H9 (cell line): ENCODE data around the gene CHCHD6. TPM values are rescaled to one million over a fixed set of nuclear protein-coding genes. Genes with fewer than 3 reads are reported as not detected.

Source experiments
- DNase-seq: peaks from one replicate; pipeline ENCODE4 v3.0.0-alpha.2; 2017
- H2AFZ ChIP-seq: one replicate; pipeline ENCODE4 v1.6.1; 2013; ENCODE audit warnings: mild to moderate bottlenecking, low read length, control low read depth, moderate library complexity
- H2AK5ac ChIP-seq: 2 replicates; pipeline ENCODE4 v1.6.1; 2013; ENCODE audit warnings: low read length, control low read depth, mixed read lengths; ENCODE audit not compliant: insufficient read length
- H2BK120ac ChIP-seq: one replicate; pipeline ENCODE4 v1.6.1; 2013; ENCODE audit warnings: low read depth, mild to moderate bottlenecking, low read length, control low read depth, inconsistent platforms; ENCODE audit not compliant: poor library complexity, severe bottlenecking
- H2BK12ac ChIP-seq: 2 replicates; pipeline ENCODE4 v1.6.1; 2013; ENCODE audit warnings: low read length, control low read depth, mixed read lengths, low read depth; ENCODE audit not compliant: insufficient read length
- H2BK15ac ChIP-seq: 2 replicates; pipeline ENCODE4 v1.6.1; 2013; ENCODE audit warnings: low read depth, low read length, control low read depth
- H2BK20ac ChIP-seq: one replicate; pipeline ENCODE4 v1.6.1; 2013; ENCODE audit warnings: low read depth, mild to moderate bottlenecking, low read length, control low read depth, inconsistent platforms; ENCODE audit not compliant: poor library complexity, severe bottlenecking
- H2BK5ac ChIP-seq: 2 replicates; pipeline ENCODE4 v1.6.1; 2013; ENCODE audit warnings: low read length, control low read depth, mixed read lengths; ENCODE audit not compliant: insufficient read length
- H3K14ac ChIP-seq: 2 replicates; pipeline ENCODE4 v1.6.1; 2013; ENCODE audit warnings: low read length, control low read depth; ENCODE audit not compliant: insufficient read depth
- H3K18ac ChIP-seq: 2 replicates; pipeline ENCODE4 v1.6.1; 2013; ENCODE audit warnings: low read depth, mild to moderate bottlenecking, mixed read lengths, low read length, control low read depth; ENCODE audit not compliant: insufficient read length
- H3K23ac ChIP-seq: 2 replicates; pipeline ENCODE4 v1.6.1; 2013; ENCODE audit warnings: low read length, control low read depth, mixed read lengths, low read depth; ENCODE audit not compliant: insufficient read length
- H3K23me2 ChIP-seq: 2 replicates; pipeline ENCODE4 v1.6.1; 2013; ENCODE audit warnings: low read depth, mild to moderate bottlenecking, mixed read lengths, low read length, control low read depth; ENCODE audit not compliant: insufficient read length, poor library complexity, severe bottlenecking
- H3K27ac ChIP-seq: 2 replicates; pipeline ENCODE4 v1.5.1; 2013; ENCODE audit warnings: low read length, control low read depth, mixed read lengths, low read depth; ENCODE audit not compliant: insufficient read length
- H3K27me3 ChIP-seq: 2 replicates; pipeline ENCODE4 v1.6.1; 2013; ENCODE audit warnings: low read length, control low read depth, inconsistent platforms; ENCODE audit not compliant: insufficient read depth
- H3K4ac ChIP-seq: 2 replicates; pipeline ENCODE4 v1.6.1; 2013; ENCODE audit warnings: low read depth, mild to moderate bottlenecking, control low read depth, inconsistent platforms, low read length, moderate library complexity
- H3K4me1 ChIP-seq: 2 replicates; pipeline ENCODE4 v1.6.1; 2013; ENCODE audit warnings: low read length, control low read depth, inconsistent platforms; ENCODE audit not compliant: insufficient read depth
- H3K4me2 ChIP-seq: 2 replicates; pipeline ENCODE4 v1.6.1; 2013; ENCODE audit warnings: low read length, control low read depth, mixed read lengths; ENCODE audit not compliant: insufficient read length, insufficient read depth
- H3K56ac ChIP-seq: 2 replicates; pipeline ENCODE4 v1.6.1; 2013; ENCODE audit warnings: low read depth, mild to moderate bottlenecking, mixed read lengths, low read length, control low read depth; ENCODE audit not compliant: insufficient read length
- H3K79me1 ChIP-seq: 2 replicates; pipeline ENCODE4 v1.6.1; 2013; ENCODE audit warnings: low read depth, mild to moderate bottlenecking, moderate library complexity, low read length, control low read depth, inconsistent platforms; ENCODE audit not compliant: insufficient read depth, poor library complexity, severe bottlenecking
- H3K79me2 ChIP-seq: 2 replicates; pipeline ENCODE4 v1.6.1; 2013; ENCODE audit warnings: low read length, control low read depth, inconsistent platforms; ENCODE audit not compliant: insufficient read depth
- H3K9ac ChIP-seq: 2 replicates; pipeline ENCODE4 v1.6.1; 2013; ENCODE audit warnings: low read length, control low read depth, mixed read lengths; ENCODE audit not compliant: insufficient read length; ENCODE audit errors: extremely low read depth
- H3K9me3 ChIP-seq: one replicate; pipeline ENCODE4 v1.6.1; 2013; ENCODE audit warnings: low read depth, low read length, inconsistent platforms; ENCODE audit not compliant: control insufficient read depth
- H3T11ph ChIP-seq: one replicate; pipeline ENCODE4 v1.6.1; 2013; ENCODE audit warnings: mild to moderate bottlenecking, low read length, control low read depth, inconsistent platforms
- H4K20me1 ChIP-seq: one replicate; pipeline ENCODE4 v1.6.1; 2013; ENCODE audit not compliant: control insufficient read depth, insufficient read length, insufficient read depth
- H4K5ac ChIP-seq: 2 replicates; pipeline ENCODE4 v1.6.1; 2013; ENCODE audit warnings: low read depth, mild to moderate bottlenecking, mixed read lengths, low read length, control low read depth; ENCODE audit not compliant: insufficient read length
- H4K8ac ChIP-seq: replicated peaks from 2 replicates; pipeline ENCODE4 v1.6.1; 2013; ENCODE audit warnings: low read length, control low read depth, mixed read lengths, low read depth; ENCODE audit not compliant: insufficient read length
- H4K91ac ChIP-seq: 2 replicates; pipeline ENCODE4 v1.6.1; 2013; ENCODE audit warnings: low read depth, mild to moderate bottlenecking, moderate library complexity, mixed read lengths, low read length, control low read depth; ENCODE audit not compliant: insufficient read length
- H3K27ac Mint-ChIP-seq, 3 experiments: 2 replicates in 2 of 3; 3 replicates in 1 of 3; pipeline ENCODE4 v1.8.0; 2020 to 2021; ENCODE audit warnings: mixed read lengths in 3 of 3, mild to moderate bottlenecking in 1 of 3, moderate library complexity in 1 of 3
- H3K27me3 Mint-ChIP-seq: 2 replicates; pipeline ENCODE4 v1.8.0; 2021; ENCODE audit warnings: low read depth, mild to moderate bottlenecking, moderate library complexity, mixed read lengths
- H3K36me3 Mint-ChIP-seq, 3 experiments: 2 replicates in 2 of 3; 3 replicates in 1 of 3; pipeline ENCODE4 v1.8.0; 2020 to 2021; ENCODE audit warnings: low read depth in 3 of 3, mixed read lengths in 3 of 3; ENCODE audit not compliant: insufficient read depth in 1 of 3
- H3K4me1 Mint-ChIP-seq, 2 experiments: 2 replicates each; pipeline ENCODE4 v1.8.0; 2020; ENCODE audit warnings: mixed read lengths in 2 of 2
- H3K4me3 Mint-ChIP-seq, 2 experiments: 2 replicates in 1 of 2; 3 replicates in 1 of 2; pipeline ENCODE4 v1.8.0; 2020 to 2021; ENCODE audit warnings: mild to moderate bottlenecking in 2 of 2, mixed read lengths in 2 of 2, moderate library complexity in 1 of 2
- H3K9me3 Mint-ChIP-seq, 2 experiments: 2 replicates in 1 of 2; 3 replicates in 1 of 2; pipeline ENCODE4 v1.8.0; 2020; ENCODE audit warnings: mild to moderate bottlenecking in 2 of 2, mixed read lengths in 2 of 2, moderate library complexity in 1 of 2
- CTCF ChIP-seq: fragments of 200-600 bp; sonication (generic); conservative IDR thresholded peaks from 3 replicates; pipeline ENCODE4 v1.8.0; 2021; ENCODE audit warnings: antibody characterized with exemption, mild to moderate bottlenecking
- WGBS: extraction: QIAGEN DNeasy Blood & Tissue Kit; methylation state at CpG from one replicate; pipeline ENCODE4 v1.1.7; 2013; ENCODE audit warnings: missing lambda C conversion rate, low lambda C conversion rate, mixed read lengths; ENCODE audit not compliant: insufficient read length; ENCODE audit errors: extremely low coverage; 5-methylcytosine and 5-hydroxymethylcytosine counted together
- total RNA-seq: library from RNA; stranded (reverse); gene quantifications from 2 replicates; pipeline ENCODE4 v1.2.1, GENCODE V29; 2021

Gene CHCHD6
- total RNA-seq, 1 experiment from 2014 or later, result 34.2 TPM

DNA sequence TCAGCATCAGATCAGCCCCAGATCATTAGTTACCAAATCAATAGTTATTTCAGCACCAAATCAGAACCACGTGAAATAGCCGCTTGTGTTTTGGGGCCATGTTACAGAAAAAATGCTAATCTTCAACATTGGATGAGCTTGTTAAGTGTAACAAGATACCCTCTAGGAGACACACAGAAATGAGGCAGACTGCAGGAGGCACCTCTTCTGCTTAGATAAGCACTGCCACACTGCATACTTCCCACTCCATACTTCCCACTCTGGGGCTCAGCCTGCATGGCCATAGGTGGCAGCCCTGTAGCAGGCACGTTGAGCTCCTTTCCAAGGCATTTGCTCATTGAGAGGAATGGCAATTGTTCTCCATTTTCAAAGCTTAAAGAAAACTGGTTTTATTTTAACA is 73.3 kb downstream of the CHCHD6 start:
- no peaks in the 10 kb centered on the region for H3K23me2 ChIP-seq
- H2BK20ac ChIP-seq, result no peak overlapping the region
- H3K14ac ChIP-seq, result no peak overlapping the region
- H3K27me3 ChIP-seq, result no peaks in the 10 kb centered on the region
- H3K27ac Mint-ChIP-seq, result no peak overlapping the region
- H3K9me3 Mint-ChIP-seq, result peaks cover under 1 to 2% of the 10 kb centered on the region in 2 experiments; a peak in 3 of 5 replicates
- no peak overlapping the region for H3K4ac ChIP-seq
- no peak overlapping the region for H3K27ac ChIP-seq
- 0 out of 2 replicates have a peak, but pooled peaks cover 2% of the 10 kb centered on the region for H3K79me2 ChIP-seq
- no peak overlapping the region for H2AK5ac ChIP-seq
- H2BK12ac ChIP-seq, result no peak overlapping the region
- no peak overlapping the region for H3K18ac ChIP-seq
- no peak overlapping the region for H2BK15ac ChIP-seq
- WGBS, result no CpG with 5 or more reads among the region's 3 CpGs
- no peak overlapping the region for H4K8ac ChIP-seq
- H3K56ac ChIP-seq, result no peak overlapping the region
- no peak overlapping the region for H2BK120ac ChIP-seq
- no peak overlapping the region for H3K4me2 ChIP-seq
- H3K27me3 Mint-ChIP-seq, result no peaks in the 10 kb centered on the region
- no peak overlapping the region for H3K23ac ChIP-seq
- H3K79me1 ChIP-seq, result no peaks in the 10 kb centered on the region
- peaks cover 31 to 32% of the 10 kb centered on the region in 2 experiments for H3K4me1 Mint-ChIP-seq
- TF ChIP-seq CTCF, result no peak
- peaks cover 0 to 6% (median under 1%) of the 10 kb centered on the region in 3 experiments; a peak in 3 of 7 replicates for H3K36me3 Mint-ChIP-seq
- H4K91ac ChIP-seq, result no peak overlapping the region
- no peaks in the 10 kb centered on the region for H4K20me1 ChIP-seq
- no peak overlapping the region for H3T11ph ChIP-seq
- H4K5ac ChIP-seq, result no peak overlapping the region
- no peak for DNase-seq
- H2AFZ ChIP-seq, result no peak overlapping the region
- no peak overlapping the region for H2BK5ac ChIP-seq
- no peak overlapping the region for H3K9ac ChIP-seq
- H3K9me3 ChIP-seq, result no peaks in the 10 kb centered on the region
- H3K4me1 ChIP-seq, result no peaks in the 10 kb centered on the region
- H3K4me3 Mint-ChIP-seq, result no peak overlapping the region
